GM12878 (cell line): ENCODE data around the gene FBXL19. TPM values are rescaled to one million over a fixed set of nuclear protein-coding genes. Genes with fewer than 3 reads are reported as not detected.

Source experiments
- BACH1 ChIP-seq: fragments of 450-650 bp; IDR thresholded peaks from 2 replicates; pipeline ENCODE4 v1.6.1; 2017; ENCODE audit warnings: mild to moderate bottlenecking, borderline replicate concordance
- CHD1 ChIP-seq: IDR thresholded peaks from 2 replicates; pipeline ENCODE4 v1.6.1; 2012; ENCODE audit warnings: low read depth, low read length, improper control_type of control experiment
- FOS ChIP-seq: IDR thresholded peaks from 3 replicates; pipeline ENCODE4 v1.6.1; 2011; ENCODE audit warnings: borderline replicate concordance; ENCODE audit not compliant: insufficient read length; ENCODE audit errors: extremely low read depth
- HSF1 ChIP-seq: fragments of 150-350 bp; IDR thresholded peaks from 2 replicates; pipeline ENCODE4 v1.6.1; 2014; ENCODE audit warnings: mild to moderate bottlenecking, low read depth, low read length
- IKZF2 ChIP-seq, 2 experiments: fragments of 450-650 bp; IDR thresholded peaks; 2 replicates each; pipeline ENCODE4 v1.6.1; 2017; ENCODE audit warnings: mild to moderate bottlenecking in 2 of 2, moderate library complexity in 2 of 2
- LARP7 ChIP-seq: fragments of 450-650 bp; IDR thresholded peaks from 2 replicates; pipeline ENCODE4 v1.6.1; 2017; ENCODE audit warnings: mild to moderate bottlenecking
- MEF2B ChIP-seq: fragments of 450-650 bp; IDR thresholded peaks from 2 replicates; pipeline ENCODE4 v1.6.1; 2018; ENCODE audit warnings: mild to moderate bottlenecking, moderate library complexity; ENCODE audit not compliant: partially characterized antibody, poor library complexity, severe bottlenecking
- NFYA ChIP-seq: IDR thresholded peaks from 2 replicates; pipeline ENCODE4 v1.6.1; 2011; ENCODE audit warnings: low read depth, mild to moderate bottlenecking, low read length, improper control_type of control experiment, borderline replicate concordance
- NRF1 ChIP-seq: conservative IDR thresholded peaks from 2 replicates; pipeline ENCODE4 v1.6.1; 2011; ENCODE audit warnings: mild to moderate bottlenecking, low read depth, low read length, improper control_type of control experiment
- SMC3 ChIP-seq: IDR thresholded peaks from 2 replicates; pipeline ENCODE4 v1.6.1; 2011; ENCODE audit warnings: low read length, improper control_type of control experiment, borderline replicate concordance
- SRF ChIP-seq, 2 experiments: IDR thresholded peaks; 2 replicates each; pipeline ENCODE4 v1.6.1; 2011; ENCODE audit warnings: low read depth in 2 of 2, low read length in 2 of 2, mild to moderate bottlenecking in 1 of 2, moderate library complexity in 1 of 2
- TBL1XR1 ChIP-seq: IDR thresholded peaks from 2 replicates; pipeline ENCODE4 v1.6.1; 2012; ENCODE audit warnings: low read depth, low read length, improper control_type of control experiment
- ZNF384 ChIP-seq: IDR thresholded peaks from 2 replicates; pipeline ENCODE4 v1.6.1; 2012; ENCODE audit warnings: low read depth, mild to moderate bottlenecking, low read length, improper control_type of control experiment, borderline replicate concordance
- polyA plus RNA-seq, 11 experiments: library from polyadenylated mRNA; depleted of rRNA in 4 of 11; unstranded in 6 of 11; stranded (reverse) in 5 of 11; fragments of >200 nt; fragmentation: Nextera tagmentation in 4 of 11; fragmentation: Illumina TruSeq in 1 of 11; extraction: Ambion mirVana in 4 of 11; extraction: Trizol in 1 of 11; gene quantifications; 1 replicate in 1 of 11; 2 replicates in 10 of 11; pipeline versions ENCODE4 v1.2.1 to v1.2.3, GENCODE V29; 2011 to 2016; ENCODE audit warnings: inconsistent platforms in 2 of 11, missing spikeins in 2 of 11, low read depth in 1 of 11
- total RNA-seq, 4 experiments: library from RNA; depleted of rRNA in 3 of 4; stranded (reverse); fragments of >200 nt in 3 of 4; fragmentation: Illumina TruSeq in 1 of 4; extraction: Trizol in 1 of 4; gene quantifications; 2 replicates each; pipeline versions ENCODE4 v1.2.1 to v1.2.3, GENCODE V29; 2013 to 2021
- TF ChIP-seq, protein P1 (sequence below): fragments of 450-650 bp; IDR thresholded peaks from 2 replicates; pipeline ENCODE4 v1.6.1; 2017; ENCODE audit warnings: mild to moderate bottlenecking
- TF ChIP-seq, protein P2 (sequence below): IDR thresholded peaks from 2 replicates; pipeline ENCODE4 v1.6.1; 2012; ENCODE audit warnings: low read depth, low read length, improper control_type of control experiment
- TF ChIP-seq, protein P3 (sequence below): fragments of 450-650 bp; IDR thresholded peaks from 2 replicates; pipeline ENCODE4 v1.6.1; 2016; ENCODE audit warnings: mild to moderate bottlenecking
- TF ChIP-seq, protein P4 (sequence below): fragments of 450-650 bp; IDR thresholded peaks from 2 replicates; pipeline ENCODE4 v1.6.1; 2014; ENCODE audit warnings: mild to moderate bottlenecking

The FBXL19 gene
- total and polyA plus RNA-seq, 10 of the 15 experiments (the other 5 are each of a cell fraction or from before 2014, with no cell fraction given): 0.02 to 32.1 (median 6.8) TPM; not detected in 1

- TF ChIP-seq, protein P1, sequence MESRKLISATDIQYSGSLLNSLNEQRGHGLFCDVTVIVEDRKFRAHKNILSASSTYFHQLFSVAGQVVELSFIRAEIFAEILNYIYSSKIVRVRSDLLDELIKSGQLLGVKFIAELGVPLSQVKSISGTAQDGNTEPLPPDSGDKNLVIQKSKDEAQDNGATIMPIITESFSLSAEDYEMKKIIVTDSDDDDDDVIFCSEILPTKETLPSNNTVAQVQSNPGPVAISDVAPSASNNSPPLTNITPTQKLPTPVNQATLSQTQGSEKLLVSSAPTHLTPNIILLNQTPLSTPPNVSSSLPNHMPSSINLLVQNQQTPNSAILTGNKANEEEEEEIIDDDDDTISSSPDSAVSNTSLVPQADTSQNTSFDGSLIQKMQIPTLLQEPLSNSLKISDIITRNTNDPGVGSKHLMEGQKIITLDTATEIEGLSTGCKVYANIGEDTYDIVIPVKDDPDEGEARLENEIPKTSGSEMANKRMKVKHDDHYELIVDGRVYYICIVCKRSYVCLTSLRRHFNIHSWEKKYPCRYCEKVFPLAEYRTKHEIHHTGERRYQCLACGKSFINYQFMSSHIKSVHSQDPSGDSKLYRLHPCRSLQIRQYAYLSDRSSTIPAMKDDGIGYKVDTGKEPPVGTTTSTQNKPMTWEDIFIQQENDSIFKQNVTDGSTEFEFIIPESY: no peak
- TF ChIP-seq SMC3: peak; percentile 90
- TF ChIP-seq, protein P2, sequence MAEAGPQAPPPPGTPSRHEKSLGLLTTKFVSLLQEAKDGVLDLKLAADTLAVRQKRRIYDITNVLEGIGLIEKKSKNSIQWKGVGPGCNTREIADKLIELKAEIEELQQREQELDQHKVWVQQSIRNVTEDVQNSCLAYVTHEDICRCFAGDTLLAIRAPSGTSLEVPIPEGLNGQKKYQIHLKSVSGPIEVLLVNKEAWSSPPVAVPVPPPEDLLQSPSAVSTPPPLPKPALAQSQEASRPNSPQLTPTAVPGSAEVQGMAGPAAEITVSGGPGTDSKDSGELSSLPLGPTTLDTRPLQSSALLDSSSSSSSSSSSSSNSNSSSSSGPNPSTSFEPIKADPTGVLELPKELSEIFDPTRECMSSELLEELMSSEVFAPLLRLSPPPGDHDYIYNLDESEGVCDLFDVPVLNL: no peak
- TF ChIP-seq, protein P3, sequence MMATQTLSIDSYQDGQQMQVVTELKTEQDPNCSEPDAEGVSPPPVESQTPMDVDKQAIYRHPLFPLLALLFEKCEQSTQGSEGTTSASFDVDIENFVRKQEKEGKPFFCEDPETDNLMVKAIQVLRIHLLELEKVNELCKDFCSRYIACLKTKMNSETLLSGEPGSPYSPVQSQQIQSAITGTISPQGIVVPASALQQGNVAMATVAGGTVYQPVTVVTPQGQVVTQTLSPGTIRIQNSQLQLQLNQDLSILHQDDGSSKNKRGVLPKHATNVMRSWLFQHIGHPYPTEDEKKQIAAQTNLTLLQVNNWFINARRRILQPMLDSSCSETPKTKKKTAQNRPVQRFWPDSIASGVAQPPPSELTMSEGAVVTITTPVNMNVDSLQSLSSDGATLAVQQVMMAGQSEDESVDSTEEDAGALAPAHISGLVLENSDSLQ: no peak
- 0 out of 2 replicates have a peak, but pooled peaks have one; percentile 29 for TF ChIP-seq ZNF384
- TF ChIP-seq BACH1: peak; percentile 63; the same call in 1 of the 2 replicates
- 0 out of 4 replicates have a peak, but pooled peaks of 1 of the 2 experiments have one; percentile 21 for TF ChIP-seq SRF (IDR thresholded peaks at IDR 0.05; ENCODE audit: low read depth in 2 of 2, low read length in 2 of 2)
- TF ChIP-seq HSF1: no peak
- TF ChIP-seq, protein P4, sequence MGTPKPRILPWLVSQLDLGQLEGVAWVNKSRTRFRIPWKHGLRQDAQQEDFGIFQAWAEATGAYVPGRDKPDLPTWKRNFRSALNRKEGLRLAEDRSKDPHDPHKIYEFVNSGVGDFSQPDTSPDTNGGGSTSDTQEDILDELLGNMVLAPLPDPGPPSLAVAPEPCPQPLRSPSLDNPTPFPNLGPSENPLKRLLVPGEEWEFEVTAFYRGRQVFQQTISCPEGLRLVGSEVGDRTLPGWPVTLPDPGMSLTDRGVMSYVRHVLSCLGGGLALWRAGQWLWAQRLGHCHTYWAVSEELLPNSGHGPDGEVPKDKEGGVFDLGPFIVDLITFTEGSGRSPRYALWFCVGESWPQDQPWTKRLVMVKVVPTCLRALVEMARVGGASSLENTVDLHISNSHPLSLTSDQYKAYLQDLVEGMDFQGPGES: no peak
- TF ChIP-seq NFYA: no peak
- TF ChIP-seq LARP7: peak; percentile 31; the same call in 1 of the 2 replicates
- no peak for TF ChIP-seq CHD1
- TF ChIP-seq IKZF2 (IDR thresholded peaks at IDR 0.05): peak in 1 of 2 experiments; percentile 16; a peak in 1 of 4 replicates
- no peak for TF ChIP-seq FOS
- TF ChIP-seq NRF1: no peak
- TF ChIP-seq TBL1XR1: 0 out of 2 replicates have a peak, but pooled peaks have one; percentile 45
- peak; percentile 27 for TF ChIP-seq MEF2B
These were observed 1.5 kb upstream of the FBXL19 start (continued) for GRCh38 chr16:30921748-30922419.
